PC-3 (cell line): Measurements from ENCODE around the gene TMEM11. TPM values are rescaled to one million over a fixed set of nuclear protein-coding genes. Genes with fewer than 3 reads are reported as not detected.

Experiments
- ATAC-seq: fragments of 200-7000 bp; cut with Tn5 transposase; 2 replicates; pipeline ENCODE4 v1.9.1; 2020; ENCODE audit warnings: mild to moderate bottlenecking, moderate library complexity
- BruUV-seq: library from RNA; stranded (reverse); fragments of 400-500 nt; replicated peaks from 2 replicates; lab custom pipeline; 2021; lab: Mats Ljungman, UMichigan
- CTCF ChIA-PET: fragments of 300-600 bp; sonication (Branson Sonifier 250); formaldehyde crosslinking; loops from one replicate; lab custom pipeline; 2022; ENCODE audit warnings: antibody characterized with exemption; lab: Charles Lee
- POLR2A ChIA-PET: fragments of 300-600 bp; sonication (Branson Sonifier 250); formaldehyde crosslinking; loops from one replicate; lab custom pipeline; 2022; ENCODE audit warnings: antibody characterized with exemption; ENCODE audit not compliant: unreplicated experiment; lab: Charles Lee
- DNase-seq: peaks from one replicate; pipeline ENCODE4 v3.0.0-alpha.2; 2015
- H2AFZ ChIP-seq: fragments of 300-600 bp; sonication (generic); 2 replicates; pipeline ENCODE4 v1.6.0; 2016; ENCODE audit warnings: antibody characterized with exemption, low read length
- H3F3A ChIP-seq: fragments of 300-600 bp; sonication (generic); one replicate; pipeline ENCODE4 v1.6.0; 2017; ENCODE audit warnings: antibody characterized with exemption, low read length, control low read depth, mild to moderate bottlenecking; ENCODE audit not compliant: unreplicated experiment
- H3K27ac ChIP-seq: fragments of 300-600 bp; sonication (generic); 2 replicates; pipeline ENCODE4 v1.5.1; 2016; ENCODE audit warnings: mild to moderate bottlenecking, low read length
- H3K27me3 ChIP-seq: fragments of 300-600 bp; sonication (generic); 2 replicates; pipeline ENCODE4 v1.6.1; 2016; ENCODE audit warnings: low read length, mixed read lengths
- H3K36me3 ChIP-seq: fragments of 300-600 bp; sonication (generic); 2 replicates; pipeline ENCODE4 v1.6.1; 2016; ENCODE audit warnings: low read depth, mixed run types, low read length, mixed read lengths
- H3K4me1 ChIP-seq: fragments of 300-600 bp; sonication (generic); 2 replicates; pipeline ENCODE4 v1.5.1; 2016; ENCODE audit warnings: low read length; ENCODE audit not compliant: insufficient read depth
- H3K4me2 ChIP-seq: fragments of 300-600 bp; sonication (generic); 2 replicates; pipeline ENCODE4 v1.6.0; 2016; ENCODE audit warnings: low read length
- H3K4me3 ChIP-seq: fragments of 300-600 bp; sonication (generic); 2 replicates; pipeline ENCODE4 v1.5.1; 2016; ENCODE audit warnings: mild to moderate bottlenecking, low read length, mixed read lengths
- H3K79me2 ChIP-seq: fragments of 300-600 bp; sonication (generic); 2 replicates; pipeline ENCODE4 v1.6.1; 2017; ENCODE audit warnings: low read length, mixed read lengths
- H3K9ac ChIP-seq: fragments of 300-600 bp; sonication (generic); 2 replicates; pipeline ENCODE4 v1.6.0; 2016; ENCODE audit warnings: mild to moderate bottlenecking, low read length
- H3K9me2 ChIP-seq: fragments of 300-600 bp; sonication (generic); replicated peaks from 2 replicates; pipeline ENCODE4 v1.6.1; 2016; ENCODE audit warnings: mixed run types, low read length, mixed read lengths
- H3K9me3 ChIP-seq: fragments of 300-600 bp; sonication (generic); 2 replicates; pipeline ENCODE4 v1.6.1; 2016; ENCODE audit warnings: low read length, mixed read lengths
- H4K20me1 ChIP-seq: fragments of 300-600 bp; sonication (generic); 2 replicates; pipeline ENCODE4 v1.6.1; 2016; ENCODE audit warnings: low read length, mixed read lengths
- EZH2 ChIP-seq: fragments of 300-600 bp; sonication (generic); IDR thresholded peaks from one replicate; pipeline ENCODE4 v1.6.1; 2017; ENCODE audit warnings: antibody characterized with exemption, mild to moderate bottlenecking, low read length; ENCODE audit not compliant: unreplicated experiment
- EZH2phosphoT487 ChIP-seq: fragments of 300-600 bp; sonication (generic); IDR thresholded peaks from 2 replicates; pipeline ENCODE4 v1.6.1; 2018; ENCODE audit warnings: mild to moderate bottlenecking, antibody characterized with exemption, low read length, borderline replicate concordance
- intact Hi-C: fragments of 100-400 bp; cut with micrococcal nuclease; formaldehyde crosslinking; loops from 2 replicates; pipeline ENCODE4 v1.9.0; 2023
- total RNA-seq: library from RNA; depleted of rRNA; stranded (reverse); fragments of >200 nt; gene quantifications from 2 replicates; pipeline ENCODE4 v1.2.3, GENCODE V29; 2014
- TF ChIP-seq, protein P1 (sequence below): fragments of 300-600 bp; sonication (generic); conservative IDR thresholded peaks from 2 replicates; pipeline ENCODE4 v1.5.1; 2017; ENCODE audit warnings: antibody characterized with exemption, low read depth, mild to moderate bottlenecking, low read length

Gene TMEM11
- total RNA-seq, 1 experiment from 2014 or later: 70.8 TPM

- intact Hi-C loops: no loop called here
- no peak overlapping the region for H2AFZ ChIP-seq
- H3K27me3 ChIP-seq: no peaks in the 10 kb centered on the region
- BruUV-seq: no TSS peak
- no peak for TF ChIP-seq EZH2phosphoT487
- TF ChIP-seq EZH2: no peak
- TF ChIP-seq, protein P1, sequence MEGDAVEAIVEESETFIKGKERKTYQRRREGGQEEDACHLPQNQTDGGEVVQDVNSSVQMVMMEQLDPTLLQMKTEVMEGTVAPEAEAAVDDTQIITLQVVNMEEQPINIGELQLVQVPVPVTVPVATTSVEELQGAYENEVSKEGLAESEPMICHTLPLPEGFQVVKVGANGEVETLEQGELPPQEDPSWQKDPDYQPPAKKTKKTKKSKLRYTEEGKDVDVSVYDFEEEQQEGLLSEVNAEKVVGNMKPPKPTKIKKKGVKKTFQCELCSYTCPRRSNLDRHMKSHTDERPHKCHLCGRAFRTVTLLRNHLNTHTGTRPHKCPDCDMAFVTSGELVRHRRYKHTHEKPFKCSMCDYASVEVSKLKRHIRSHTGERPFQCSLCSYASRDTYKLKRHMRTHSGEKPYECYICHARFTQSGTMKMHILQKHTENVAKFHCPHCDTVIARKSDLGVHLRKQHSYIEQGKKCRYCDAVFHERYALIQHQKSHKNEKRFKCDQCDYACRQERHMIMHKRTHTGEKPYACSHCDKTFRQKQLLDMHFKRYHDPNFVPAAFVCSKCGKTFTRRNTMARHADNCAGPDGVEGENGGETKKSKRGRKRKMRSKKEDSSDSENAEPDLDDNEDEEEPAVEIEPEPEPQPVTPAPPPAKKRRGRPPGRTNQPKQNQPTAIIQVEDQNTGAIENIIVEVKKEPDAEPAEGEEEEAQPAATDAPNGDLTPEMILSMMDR: no peak
- DNase-seq (no peak), ATAC-seq (no peak)
- H3K36me3 ChIP-seq: no peaks in the 10 kb centered on the region
- no peaks in the 10 kb centered on the region for H3K9me3 ChIP-seq
- CTCF ChIA-PET: no interaction called here
- no peaks in the 10 kb centered on the region for H3K79me2 ChIP-seq
- H3K4me2 ChIP-seq: no peak overlapping the region
- H3K4me3 ChIP-seq: no peak overlapping the region
- no peaks in the 10 kb centered on the region for H4K20me1 ChIP-seq
- H3F3A ChIP-seq: no peaks in the 10 kb centered on the region
- POLR2A ChIA-PET: no interaction called here
- 0 out of 2 replicates have a peak, but pooled peaks cover 6% of the 10 kb centered on the region for H3K4me1 ChIP-seq
- H3K9me2 ChIP-seq: no peaks in the 10 kb centered on the region
- H3K9ac ChIP-seq: no peak overlapping the region
- no peak overlapping the region for H3K27ac ChIP-seq
Measured at GRCh38 chr17:21163101-21163500, 50.9 kb downstream of the TMEM11 start.

DNA sequence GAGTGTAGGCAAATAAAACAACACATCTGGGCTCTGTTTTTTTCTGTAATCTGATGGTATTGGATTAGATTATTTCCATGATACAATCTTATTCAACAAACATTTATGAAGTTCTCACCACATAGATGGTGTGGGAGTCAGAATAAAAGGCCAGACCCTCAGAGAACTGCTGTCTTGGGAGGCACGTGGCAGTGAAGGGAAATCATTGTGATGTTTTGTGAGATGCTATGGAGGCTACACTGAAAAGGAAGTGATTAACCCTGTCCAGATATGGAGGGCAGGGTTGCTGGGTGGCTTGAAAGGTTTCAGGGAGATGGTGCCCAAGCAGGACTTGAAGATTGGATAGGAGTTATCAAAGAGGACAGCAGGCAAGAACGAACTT lies 51.6 kb downstream of the TMEM11 start:
- Histone ChIP-seq H3K9me2 (no peaks in the 10 kb centered on the region), H3K9me3 (no peaks in the 10 kb centered on the region), H3K36me3 (no peaks in the 10 kb centered on the region), H3F3A (no peaks in the 10 kb centered on the region), H3K27me3 (no peaks in the 10 kb centered on the region), H3K4me1 (0 out of 2 replicates have a peak, but pooled peaks cover 6% of the 10 kb centered on the region), H3K27ac (no peak overlapping the region), H3K9ac (no peak overlapping the region), H3K4me2 (no peak overlapping the region), H4K20me1 (no peaks in the 10 kb centered on the region), H3K79me2 (no peaks in the 10 kb centered on the region), H3K4me3 (no peak overlapping the region), H2AFZ (no peak overlapping the region)
- no TSS peak for BruUV-seq
- DNase-seq (no peak), ATAC-seq (no peak)
- intact Hi-C loops: no loop called here
- TF ChIP-seq EZH2 (no peak), EZH2phosphoT487 (no peak)
- TF ChIP-seq, protein P1: no peak
- ChIA-PET CTCF (no interaction called here), POLR2A (no interaction called here)

- Histone ChIP-seq H3K9ac (no peak overlapping the region), H3K27ac (no peak overlapping the region), H2AFZ (no peak overlapping the region), H3K4me1 (0 out of 2 replicates have a peak, but pooled peaks cover 6% of the 10 kb centered on the region), H3K36me3 (no peaks in the 10 kb centered on the region), H3K27me3 (no peaks in the 10 kb centered on the region), H3K4me2 (no peak overlapping the region), H3K4me3 (no peak overlapping the region), H3K9me3 (no peaks in the 10 kb centered on the region), H4K20me1 (no peaks in the 10 kb centered on the region), H3F3A (no peaks in the 10 kb centered on the region), H3K79me2 (no peaks in the 10 kb centered on the region), H3K9me2 (no peaks in the 10 kb centered on the region)
- TF ChIP-seq EZH2phosphoT487 (no peak), EZH2 (no peak)
- TF ChIP-seq, protein P1: no peak
- ATAC-seq (no peak), DNase-seq (no peak)
- intact Hi-C loops: no loop called here
- ChIA-PET CTCF (no interaction called here), POLR2A (no interaction called here)
- BruUV-seq: no TSS peak
Measured at GRCh38 chr17:21161498-21162393, 52.2 kb downstream of the TMEM11 start.
